GM12874 (cell line): ENCODE measurements around the gene TNFRSF25.
A peak's percentile ranks its signal among the peaks of the same experiment; 100 is the strongest.

Experiments used
- CTCF ChIP-seq: IDR thresholded peaks from 2 replicates; pipeline ENCODE4 v1.5.1; 2011; ENCODE audit warnings: low read depth, mild to moderate bottlenecking, control low read depth, low read length, moderate library complexity; ENCODE audit not compliant: insufficient read depth

TNFRSF25 gene

GRCh38 chr1:6437012-6437700, 28.8 kb downstream of the TNFRSF25 start:
- 0 out of 2 replicates have a peak, but pooled peaks have one; percentile 12 for TF ChIP-seq CTCF

DNA sequence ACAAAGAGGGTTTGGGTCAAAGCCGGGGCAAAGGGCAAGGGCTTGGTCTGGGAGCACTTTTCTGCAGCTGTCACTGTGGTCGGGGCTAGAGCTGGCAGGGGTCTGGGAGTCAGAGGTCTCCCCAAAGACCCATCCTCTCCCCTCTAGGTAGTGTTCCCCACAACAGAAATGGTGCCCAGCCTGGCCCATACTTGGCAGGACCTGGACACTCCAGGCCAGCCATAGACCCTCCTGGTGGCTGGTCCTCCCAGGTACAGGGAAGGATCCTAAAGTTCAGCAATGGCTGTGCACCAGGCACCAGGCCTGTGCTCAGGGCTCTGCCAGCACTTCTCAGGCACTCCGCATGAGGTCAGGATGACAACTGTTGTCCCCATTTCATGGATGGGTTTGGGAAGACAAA, 30.4 kb downstream of the TNFRSF25 start:
- no peak for TF ChIP-seq CTCF

DNA sequence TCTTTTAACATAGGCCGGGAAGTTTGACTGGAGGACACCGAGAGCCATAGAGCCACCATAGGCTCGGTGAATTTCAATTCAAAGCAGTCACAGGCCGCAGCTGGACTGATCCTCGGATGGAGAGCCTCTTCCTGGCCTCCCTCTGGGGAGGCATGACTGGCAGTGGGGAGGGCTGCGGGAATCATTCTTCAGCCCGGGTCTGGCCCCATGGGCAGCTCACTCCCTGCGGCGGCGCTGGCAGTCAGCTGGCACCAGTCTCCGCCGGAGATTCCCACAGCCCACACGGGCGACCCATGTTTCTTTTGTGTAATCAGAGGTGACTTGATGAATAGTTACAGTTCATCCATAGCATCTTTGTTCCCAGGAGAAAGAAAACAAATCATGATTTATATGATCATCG, 30.8 kb downstream of the TNFRSF25 start:
- TF ChIP-seq CTCF = no peak

DNA sequence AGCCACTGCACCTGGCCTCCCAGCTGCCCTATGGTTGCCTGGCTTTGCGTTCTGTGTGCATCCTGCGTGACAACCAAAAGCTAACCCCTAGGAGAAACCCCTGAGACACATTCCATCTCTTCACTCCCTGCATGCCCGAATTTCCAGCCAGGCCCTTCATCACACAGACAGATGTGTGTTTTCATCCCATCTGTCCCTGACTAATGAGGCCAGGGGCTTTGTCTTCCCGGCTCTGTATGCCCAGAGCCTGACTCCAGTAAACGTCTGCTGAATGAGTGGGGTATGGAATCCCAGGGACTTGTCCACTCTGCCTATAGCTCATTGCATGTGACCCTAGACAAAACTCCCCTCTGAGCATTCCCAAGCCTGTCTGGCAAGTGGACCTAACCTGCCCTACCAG, 31.8 kb downstream of the TNFRSF25 start:
- TF ChIP-seq CTCF = no peak

DNA sequence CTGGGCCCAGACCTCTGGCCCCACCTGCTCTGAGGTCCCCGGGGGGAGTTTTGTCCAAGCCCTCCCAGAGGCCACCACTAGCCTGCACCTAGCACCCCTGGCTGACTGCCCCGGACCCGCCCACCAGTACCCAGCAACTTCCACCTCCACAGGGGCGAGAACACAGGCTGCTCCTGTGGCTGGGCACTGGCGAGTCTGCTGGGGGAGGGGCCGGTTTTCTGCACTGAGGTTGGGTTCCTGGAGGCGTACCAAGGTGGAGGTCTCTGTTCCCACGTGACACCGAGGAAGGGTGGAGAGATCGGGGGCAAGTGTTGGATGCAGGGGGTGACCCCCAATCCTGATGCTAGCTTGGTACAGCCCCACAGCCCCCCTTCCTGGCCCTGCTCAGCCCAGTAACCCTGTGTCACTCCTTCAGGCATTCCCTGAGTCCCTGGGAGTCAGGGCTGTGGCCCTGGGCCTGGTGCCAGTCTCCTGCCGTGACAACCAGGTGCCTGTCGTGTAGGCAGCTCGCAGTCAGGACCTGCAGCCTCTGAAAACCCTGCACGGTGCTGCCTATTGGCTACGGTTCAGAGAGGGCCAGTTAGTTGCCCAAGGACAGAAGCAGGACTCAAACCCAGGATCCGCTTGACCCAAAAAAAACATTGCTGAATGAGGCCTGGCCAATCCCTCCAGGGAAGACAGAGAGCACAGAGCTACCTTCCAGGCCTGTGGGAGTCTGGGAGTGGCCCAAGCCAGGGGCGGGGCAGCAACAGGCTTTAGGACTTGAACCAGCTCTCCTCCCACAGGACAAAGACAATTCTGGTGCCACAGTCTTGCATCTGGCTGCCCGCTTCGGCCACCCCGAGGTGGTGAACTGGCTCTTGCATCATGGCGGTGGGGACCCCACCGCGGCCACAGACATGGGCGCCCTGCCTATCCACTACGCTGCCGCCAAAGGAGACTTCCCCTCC, 38.3 kb downstream of the TNFRSF25 start:
- no peak for TF ChIP-seq CTCF

GRCh38 chr1:6426972-6427350, 39.0 kb downstream of the TNFRSF25 start:
- no peak for TF ChIP-seq CTCF

DNA sequence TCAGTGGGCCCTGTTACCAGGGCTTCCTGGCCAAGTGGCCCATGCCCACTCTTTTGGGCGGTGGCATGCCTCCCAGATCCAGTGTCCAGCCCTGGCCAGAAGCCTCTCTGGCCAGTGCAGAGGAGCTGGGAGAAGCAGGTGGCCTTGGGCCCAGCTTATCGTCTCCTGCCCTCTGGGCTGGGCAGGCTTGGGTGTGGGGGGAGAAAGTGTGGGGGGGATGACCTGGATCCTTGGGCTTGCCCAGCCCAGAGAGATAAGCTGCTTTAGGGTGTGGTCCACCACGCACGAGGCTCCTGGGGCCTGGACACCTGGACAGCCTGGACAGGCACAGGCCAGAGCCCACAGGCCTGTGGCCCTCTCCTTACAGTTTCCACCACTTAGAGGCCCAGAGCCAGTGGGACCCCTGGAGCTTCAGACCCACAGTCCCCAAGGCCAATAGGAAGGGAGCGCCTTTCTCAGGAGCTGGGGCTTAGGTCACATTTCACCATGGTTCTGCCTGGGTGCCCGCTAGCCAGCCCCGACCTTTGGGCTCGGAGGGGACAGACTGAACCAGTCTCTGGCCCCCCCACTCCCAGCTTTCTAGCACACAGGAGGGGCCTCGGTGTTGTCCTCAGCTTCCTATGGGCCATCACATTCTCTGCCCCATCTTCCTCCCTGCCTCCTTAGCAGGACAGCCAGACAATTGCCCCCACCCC, 39.5 kb downstream of the TNFRSF25 start:
- no peak for TF ChIP-seq CTCF
